ENCODE results near the gene MYO18A.

Gene MYO18A

GRCh38 chr17:29209073-29209472, 28.9 kb upstream of the MYO18A start:
- ChIA-PET CTCF (interaction anchor here (0.7 to 6.5 kb wide), 4 partner anchors 10 to 40 kb away, joined by 3 to 85 read pairs (median 4); partner anchors contain the start of gene MYO18A), POLR2A (interaction anchor here (1.6 kb wide), 1 partner anchor 60 kb away, joined by 5 read pairs; no protein-coding TSS in a partner anchor)
- TF ChIP-seq ZBTB44 (tag by site-specific recombination; IDR thresholded peaks at IDR 0.05) = no peak
- no peak for TF ChIP-seq YY1 (tag by site-specific recombination; IDR thresholded peaks at IDR 0.05)
- no peak for TF ChIP-seq KLF9 (tag by site-specific recombination; IDR thresholded peaks at IDR 0.05; ENCODE audit: low read depth)
- TF ChIP-seq SCRT2 (tag by site-specific recombination; IDR thresholded peaks at IDR 0.05) = no peak
- TF ChIP-seq ZNF292 (tag by site-specific recombination; IDR thresholded peaks at IDR 0.05; ENCODE audit: borderline replicate concordance, low read depth) = no peak
- peak; percentile 70 for TF ChIP-seq ZNF600 (tag by site-specific recombination; IDR thresholded peaks at IDR 0.05)
- H3K4me1 ChIP-seq (ENCODE audit: control insufficient read depth, insufficient read depth, low read length) = no peaks in the 10 kb centered on the region
- no peak overlapping the region for H3K27ac ChIP-seq (ENCODE audit: extremely low read depth, low read depth, low read length)
- no peaks in the 10 kb centered on the region for H3K9me3 ChIP-seq (ENCODE audit: control insufficient read depth, insufficient read depth, low read depth, low read length)
- no peaks in the 10 kb centered on the region for H3K36me3 ChIP-seq (ENCODE audit: control insufficient read depth in 2 of 2, insufficient read depth in 1 of 2, low read length in 2 of 2)
- H3K4me3 ChIP-seq (ENCODE audit: low read depth, low read length) = no peak overlapping the region

- CTCF ChIA-PET = interaction anchor here (0.7 to 6.5 kb wide), 8 partner anchors 11 to 445 kb away, joined by 3 to 85 read pairs (median 4); partner anchors contain the start of gene MYO18A
- POLR2A ChIA-PET = no interaction called here
- Histone ChIP-seq H3K4me1 (ENCODE audit: control insufficient read depth, insufficient read depth, low read length) (no peaks in the 10 kb centered on the region), H3K36me3 (ENCODE audit: control insufficient read depth in 2 of 2, insufficient read depth in 1 of 2, low read length in 2 of 2) (no peaks in the 10 kb centered on the region), H3K9me3 (ENCODE audit: control insufficient read depth, insufficient read depth, low read depth, low read length) (no peaks in the 10 kb centered on the region), H3K4me3 (ENCODE audit: low read depth, low read length) (no peak overlapping the region), H3K27ac (ENCODE audit: extremely low read depth, low read depth, low read length) (no peak overlapping the region)
- no peak for TF ChIP-seq ZNF521 (tag by site-specific recombination; IDR thresholded peaks at IDR 0.05)
- no peak for TF ChIP-seq ZNF366 (tag by site-specific recombination; conservative IDR thresholded peaks at IDR 0.05)
- TF ChIP-seq ZNF777 (tag by site-specific recombination; IDR thresholded peaks at IDR 0.05; ENCODE audit: borderline replicate concordance) = no peak
Measured at GRCh38 chr17:29207975-29208374, 27.8 kb upstream of the MYO18A start.

- CTCF ChIA-PET = interaction anchor here (0.6 to 3.2 kb wide), 7 partner anchors 8 to 93 kb away, joined by 3 to 12 read pairs (median 4); no protein-coding TSS in a partner anchor
- H3K4me3 ChIP-seq (ENCODE audit: low read depth, low read length) = no peak overlapping the region
- H3K9me3 ChIP-seq (ENCODE audit: control insufficient read depth, insufficient read depth, low read depth, low read length) = no peaks in the 10 kb centered on the region
- no peak overlapping the region for H3K27ac ChIP-seq (ENCODE audit: extremely low read depth, low read depth, low read length)
- POLR2A ChIA-PET = no interaction called here
- no peaks in the 10 kb centered on the region for H3K4me1 ChIP-seq (ENCODE audit: control insufficient read depth, insufficient read depth, low read length)
- no peaks in the 10 kb centered on the region for H3K36me3 ChIP-seq (ENCODE audit: control insufficient read depth in 2 of 2, insufficient read depth in 1 of 2, low read length in 2 of 2)
- TF ChIP-seq ZNF394 (tag by site-specific recombination; IDR thresholded peaks at IDR 0.05; ENCODE audit: borderline replicate concordance) (no peak), ZNF155 (tag by site-specific recombination; IDR thresholded peaks at IDR 0.05) (no peak), ZNF449 (tag by site-specific recombination; IDR thresholded peaks at IDR 0.05) (no peak), ZBTB49 (tag by site-specific recombination; IDR thresholded peaks at IDR 0.05; ENCODE audit: low read depth) (no peak), PRDM4 (tag by site-specific recombination; IDR thresholded peaks at IDR 0.05) (no peak), REST (tag by site-specific recombination; IDR thresholded peaks at IDR 0.05) (no peak), SCRT1 (tag by site-specific recombination; IDR thresholded peaks at IDR 0.05; ENCODE audit: borderline replicate concordance) (no peak), ZNF692 (tag by site-specific recombination; IDR thresholded peaks at IDR 0.05) (no peak)
Measured at GRCh38 chr17:29205047-29205446, 24.8 kb upstream of the MYO18A start.

Measured in HEK293 (cell line).